T47D (cell line): ENCODE measurements around the gene ZDHHC19.
"Not testable (repeated sequence)": the region's sequence is repeated elsewhere in the genome, so short reads cannot be mapped to it uniquely, and the experiment has no call there.

ENCODE experiments used
- DNase-seq, 2 experiments: peaks; one replicate each; pipeline versions ENCODE4 v3.0.0 to v3.0.0-alpha.2; 2011 to 2012; ENCODE audit warnings: low read depth in 1 of 2, low spot score in 1 of 2
- JUND ChIP-seq: IDR thresholded peaks from 2 replicates; pipeline ENCODE4 v1.6.1; 2012; ENCODE audit warnings: low read depth
- in situ Hi-C: cut with HindIII; loops from 2 replicates; pipeline ENCODE4 v1.10.0; 2016; ENCODE audit warnings: low sequenced_read_pairs, low pct_unique_long_range_greater_than_20kb

Gene ZDHHC19, protein sequence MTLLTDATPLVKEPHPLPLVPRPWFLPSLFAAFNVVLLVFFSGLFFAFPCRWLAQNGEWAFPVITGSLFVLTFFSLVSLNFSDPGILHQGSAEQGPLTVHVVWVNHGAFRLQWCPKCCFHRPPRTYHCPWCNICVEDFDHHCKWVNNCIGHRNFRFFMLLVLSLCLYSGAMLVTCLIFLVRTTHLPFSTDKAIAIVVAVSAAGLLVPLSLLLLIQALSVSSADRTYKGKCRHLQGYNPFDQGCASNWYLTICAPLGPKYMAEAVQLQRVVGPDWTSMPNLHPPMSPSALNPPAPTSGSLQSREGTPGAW

DNA sequence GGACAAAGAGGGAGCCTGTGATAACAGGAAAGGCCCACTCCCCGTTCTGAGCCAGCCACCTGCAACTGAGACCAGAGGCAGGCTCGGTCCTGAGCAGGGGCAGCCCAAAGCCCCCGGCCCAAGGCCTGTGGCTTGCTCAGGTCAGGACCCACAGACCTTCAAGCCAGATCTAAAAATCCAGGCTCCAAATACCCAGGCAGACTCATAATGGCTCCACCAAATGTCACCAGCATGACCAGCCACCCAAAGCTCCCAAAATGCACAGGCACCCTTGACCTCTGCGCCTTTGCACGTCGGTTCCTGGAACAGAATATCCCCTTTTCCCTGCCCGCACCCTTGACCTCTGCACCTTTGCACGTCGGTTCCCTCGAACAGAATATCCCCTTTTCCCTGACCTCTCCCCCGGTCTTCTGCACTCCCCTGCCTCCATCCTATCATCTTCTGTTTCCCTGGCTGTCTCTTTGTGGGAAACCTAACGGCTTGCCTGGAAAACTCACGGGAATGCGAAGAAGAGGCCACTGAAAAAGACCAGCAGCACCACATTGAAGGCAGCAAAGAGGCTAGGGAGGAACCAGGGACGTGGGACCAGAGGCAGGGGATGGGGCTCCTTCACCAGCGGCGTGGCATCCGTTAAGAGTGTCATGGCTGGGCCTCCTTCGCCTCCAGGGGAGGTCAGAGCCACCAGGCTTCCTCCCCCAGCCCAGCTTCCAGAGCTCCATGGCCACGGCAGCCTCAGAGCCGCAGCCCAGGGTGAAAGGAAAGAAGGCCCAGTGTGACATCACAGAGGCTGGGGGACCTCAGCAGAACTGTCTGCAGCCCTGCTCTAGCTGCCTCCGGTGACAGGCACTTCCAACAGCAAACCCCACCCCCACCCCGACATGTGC lies at the start of gene ZDHHC19:
Gene ZDHHC19, minus strand, starts transcription at position 728 of the 884 bp plus-strand sequence. Its CDS starts 85 bp downstream, at position 643.
- in situ Hi-C loops: no loop called here
- TF ChIP-seq JUND: no peak

GRCh38 chr3:196260784-196261183 lies 49.6 kb upstream of the ZDHHC19 start:
- in situ Hi-C loops: no loop called here
- no peak for TF ChIP-seq JUND

More for the DNA sequence above, at the start of gene ZDHHC19:
- DNase-seq: no peak

GRCh38 chr3:196255776-196256175 lies 44.6 kb upstream of the ZDHHC19 start:
- no peak for DNase-seq
- no peak for TF ChIP-seq JUND
- in situ Hi-C loops: no loop called here

More at GRCh38 chr3:196260784-196261183, 49.6 kb upstream of the ZDHHC19 start:
- no peak for DNase-seq

- no peak for TF ChIP-seq JUND
- in situ Hi-C loops: no loop called here
- DNase-seq: no peak
Observed at GRCh38 chr3:196254376-196255283, 43.4 kb upstream of the ZDHHC19 start.

DNA sequence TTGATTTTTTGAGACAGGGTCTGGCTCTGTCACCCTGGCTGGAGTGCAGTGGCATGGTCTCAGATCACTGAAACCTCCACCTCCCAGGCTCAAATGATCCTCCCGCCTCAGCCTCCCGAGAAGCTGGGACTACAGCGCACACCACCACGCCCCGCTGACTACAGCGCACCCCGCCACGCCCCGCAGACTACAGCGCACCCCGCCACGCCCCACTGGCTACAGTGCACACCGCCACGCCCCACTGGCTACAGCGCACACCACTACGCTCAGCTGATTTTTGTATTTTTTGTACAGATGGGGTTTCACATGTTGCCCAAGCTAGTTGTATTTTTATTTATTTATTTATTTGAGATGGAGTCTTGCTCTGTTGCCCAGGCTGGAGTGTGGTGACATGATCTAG lies 40.7 kb upstream of the ZDHHC19 start:
- in situ Hi-C loops: no loop called here
- no peak for TF ChIP-seq JUND
- DNase-seq: no peak

DNA sequence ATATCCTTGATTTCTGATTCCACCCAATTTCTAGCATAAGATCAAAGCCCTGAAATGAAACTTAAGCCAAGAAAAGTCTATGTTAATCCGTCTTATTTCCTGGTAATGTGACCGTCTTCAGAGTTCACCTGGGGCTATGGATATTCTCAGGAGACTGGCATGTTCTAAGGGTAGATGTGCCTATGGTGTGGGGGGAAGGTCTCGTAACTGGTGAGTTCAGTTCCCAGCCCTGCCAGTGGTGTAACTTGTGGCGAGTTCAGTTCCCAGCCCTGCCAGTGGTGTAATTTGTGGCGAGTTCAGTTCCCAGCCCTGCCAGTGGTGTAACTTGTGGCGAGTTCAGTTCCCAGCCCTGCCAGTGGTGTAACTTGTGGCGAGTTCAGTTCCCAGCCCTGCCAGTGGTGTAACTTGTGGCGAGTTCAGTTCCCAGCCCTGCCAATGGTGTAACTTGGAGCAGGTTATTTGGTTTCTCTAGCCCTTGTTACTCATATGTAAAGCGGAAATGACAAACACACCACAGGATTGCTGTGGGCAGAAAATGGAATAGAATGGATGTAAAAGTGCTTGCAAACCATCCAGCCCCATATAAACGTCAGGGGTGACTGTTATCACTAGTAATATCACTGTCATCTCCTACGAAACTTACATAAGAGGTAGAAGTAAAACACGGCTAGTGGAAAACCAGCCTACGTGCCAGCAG lies 35.6 kb upstream of the ZDHHC19 start:
- no peak for TF ChIP-seq JUND
- DNase-seq: no peak
- in situ Hi-C loops: no loop called here

- DNase-seq, in situ Hi-C loops: not testable (repeated sequence)
Observed at GRCh38 chr3:196244166-196244565, 33.0 kb upstream of the ZDHHC19 start.

- no peak for DNase-seq
- TF ChIP-seq JUND: no peak
- in situ Hi-C loops: no loop called here
Observed at GRCh38 chr3:196241704-196242103, 30.5 kb upstream of the ZDHHC19 start.

DNA sequence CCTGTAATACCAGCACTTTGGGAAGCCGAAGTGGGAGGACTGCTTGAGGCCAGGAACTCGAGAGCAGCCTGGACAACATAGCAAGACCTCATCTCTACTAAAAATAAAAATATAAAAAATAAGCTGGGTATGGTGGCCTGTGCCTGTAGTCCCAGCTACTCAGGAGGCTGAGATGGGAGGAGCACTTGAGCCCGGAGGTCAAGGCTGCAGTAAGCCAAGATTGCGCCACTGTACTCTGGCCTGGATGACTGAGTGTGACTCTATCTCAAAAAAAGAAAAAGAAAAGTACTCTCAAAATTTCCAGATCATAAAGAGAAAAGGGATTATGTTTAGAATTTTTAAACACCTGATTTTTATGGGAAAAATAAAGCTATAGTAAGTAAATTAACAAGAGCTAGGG lies 29.2 kb upstream of the ZDHHC19 start:
- TF ChIP-seq JUND: no peak
- in situ Hi-C loops: no loop called here
- no peak for DNase-seq

GRCh38 chr3:196238612-196239560 lies 27.7 kb upstream of the ZDHHC19 start:
- TF ChIP-seq JUND: no peak
- no peak for DNase-seq
- in situ Hi-C loops: no loop called here

DNA sequence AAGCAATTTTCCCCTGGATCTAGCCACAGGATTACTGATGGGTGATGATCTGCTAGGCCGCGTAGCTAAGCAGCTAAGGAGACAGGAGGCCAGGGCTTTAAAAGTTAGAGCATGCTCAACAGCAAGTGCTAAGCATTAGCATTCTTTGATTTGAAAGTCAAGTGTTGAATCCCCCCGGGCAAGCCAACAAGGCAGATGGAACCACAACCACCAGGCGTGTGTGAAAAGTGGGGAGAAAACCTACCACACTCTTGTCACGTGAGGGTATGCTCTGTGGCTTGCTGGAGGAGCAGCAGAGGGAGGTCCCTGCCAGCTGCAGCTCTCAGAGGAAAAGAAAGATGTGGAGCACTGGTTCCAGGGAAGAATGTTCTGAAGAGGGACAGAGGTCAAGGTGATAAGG lies 26.0 kb upstream of the ZDHHC19 start:
- TF ChIP-seq JUND: no peak
- no peak for DNase-seq
- in situ Hi-C loops: no loop called here
